ENCODE measurements around the gene IRX4.

The IRX4 gene

DNA sequence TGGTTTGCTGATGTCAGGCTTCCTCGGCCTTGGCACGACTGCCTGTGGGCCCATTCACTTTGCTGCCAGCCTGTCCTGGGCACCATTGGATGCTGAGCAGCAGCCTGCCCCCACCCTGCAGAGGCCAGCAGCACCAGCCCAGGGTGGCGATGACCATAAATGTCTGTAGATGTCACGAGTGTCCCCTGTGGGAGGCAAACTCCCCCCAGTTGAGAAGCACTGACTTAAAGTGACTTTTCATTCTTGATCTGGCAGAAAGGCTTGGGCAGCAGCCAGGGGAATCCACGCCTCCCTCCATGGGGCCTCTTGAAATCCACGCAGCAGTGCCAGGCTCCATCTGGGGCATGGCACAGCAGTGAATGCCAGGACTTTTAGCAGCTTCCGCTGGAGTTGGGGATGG lies 21.8 kb downstream of the IRX4 start:
- H3K27ac ChIP-seq (ENCODE audit: low read depth in 2 of 2, low read length in 2 of 2) = no peak overlapping the region
- no peaks in the 10 kb centered on the region for H3K36me3 ChIP-seq (ENCODE audit: control insufficient read depth in 2 of 2, insufficient read depth in 2 of 2, low read length in 2 of 2)
- no peak overlapping the region for H3K4me3 ChIP-seq (ENCODE audit: low read length in 2 of 2)
- H3K4me1 ChIP-seq (ENCODE audit: control insufficient read depth in 2 of 2, insufficient read depth in 2 of 2, low read length in 2 of 2) = peaks cover 0 to 3% of the 10 kb centered on the region in 2 donors
- no peaks in the 10 kb centered on the region for H3K9me3 ChIP-seq (ENCODE audit: control insufficient read depth in 2 of 2, low read length in 2 of 2)
- H3K27me3 ChIP-seq (ENCODE audit: control insufficient read depth in 2 of 2, insufficient read depth in 2 of 2, low read length in 2 of 2) = peaks cover 0 to 9% of the 10 kb centered on the region in 2 donors
- no peak overlapping the region for H3K9ac ChIP-seq (ENCODE audit: low read depth in 1 of 2, low read length in 2 of 2)

GRCh38 chr5:1860021-1860610 lies 22.6 kb downstream of the IRX4 start:
- Histone ChIP-seq H3K27me3 (ENCODE audit: control insufficient read depth in 2 of 2, insufficient read depth in 2 of 2, low read length in 2 of 2) (peaks cover 0 to 9% of the 10 kb centered on the region in 2 donors), H3K36me3 (ENCODE audit: control insufficient read depth in 2 of 2, insufficient read depth in 2 of 2, low read length in 2 of 2) (no peaks in the 10 kb centered on the region), H3K4me1 (ENCODE audit: control insufficient read depth in 2 of 2, insufficient read depth in 2 of 2, low read length in 2 of 2) (peaks cover 0 to 3% of the 10 kb centered on the region in 2 donors), H3K9me3 (ENCODE audit: control insufficient read depth in 2 of 2, low read length in 2 of 2) (no peaks in the 10 kb centered on the region), H3K4me3 (ENCODE audit: low read length in 2 of 2) (no peak overlapping the region), H3K9ac (ENCODE audit: low read depth in 1 of 2, low read length in 2 of 2) (no peak overlapping the region), H3K27ac (ENCODE audit: low read depth in 2 of 2, low read length in 2 of 2) (no peak overlapping the region)

DNA sequence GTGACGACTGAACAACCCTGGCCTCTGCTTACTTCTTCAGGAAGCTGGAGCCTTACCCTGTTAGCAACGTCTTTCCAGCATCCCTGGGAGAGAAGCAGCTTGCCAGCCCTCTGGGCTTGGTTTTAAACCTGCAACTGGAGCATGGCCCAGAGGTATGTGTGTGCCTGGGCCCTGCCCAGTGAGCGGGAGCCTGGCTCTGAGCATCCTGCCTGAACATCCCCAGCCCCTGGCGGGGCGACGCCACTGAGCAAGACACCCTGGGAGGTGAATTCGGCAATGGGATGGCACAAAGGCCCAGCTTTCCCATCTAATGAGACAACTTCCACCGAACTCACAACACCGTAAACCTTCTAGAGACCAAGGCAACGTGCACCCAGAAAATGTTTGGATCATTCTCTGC lies 23.6 kb downstream of the IRX4 start:
- Histone ChIP-seq H3K4me3 (ENCODE audit: low read length in 2 of 2) (no peak overlapping the region), H3K9me3 (ENCODE audit: control insufficient read depth in 2 of 2, low read length in 2 of 2) (no peaks in the 10 kb centered on the region), H3K27ac (ENCODE audit: low read depth in 2 of 2, low read length in 2 of 2) (no peak overlapping the region), H3K9ac (ENCODE audit: low read depth in 1 of 2, low read length in 2 of 2) (no peak overlapping the region), H3K4me1 (ENCODE audit: control insufficient read depth in 2 of 2, insufficient read depth in 2 of 2, low read length in 2 of 2) (no peaks in the 10 kb centered on the region), H3K36me3 (ENCODE audit: control insufficient read depth in 2 of 2, insufficient read depth in 2 of 2, low read length in 2 of 2) (no peaks in the 10 kb centered on the region), H3K27me3 (ENCODE audit: control insufficient read depth in 2 of 2, insufficient read depth in 2 of 2, low read length in 2 of 2) (peaks cover 0 to 4% of the 10 kb centered on the region in 2 donors)

- H3K27ac ChIP-seq (ENCODE audit: low read depth in 2 of 2, low read length in 2 of 2) = no peak overlapping the region
- H3K27me3 ChIP-seq (ENCODE audit: control insufficient read depth in 2 of 2, insufficient read depth in 2 of 2, low read length in 2 of 2) = peaks cover 5 to 6% of the 10 kb centered on the region in 2 donors
- no peak overlapping the region for H3K9ac ChIP-seq (ENCODE audit: low read depth in 1 of 2, low read length in 2 of 2)
These were observed 24.3 kb downstream of the IRX4 start for GRCh38 chr5:1858436-1858835.

GRCh38 chr5:1857256-1857600 lies 25.5 kb downstream of the IRX4 start:
- Histone ChIP-seq H3K27me3 (ENCODE audit: control insufficient read depth in 2 of 2, insufficient read depth in 2 of 2, low read length in 2 of 2) (peaks cover 5% of the 10 kb centered on the region in 2 donors), H3K27ac (ENCODE audit: low read depth in 2 of 2, low read length in 2 of 2) (no peak overlapping the region), H3K9ac (ENCODE audit: low read depth in 1 of 2, low read length in 2 of 2) (no peak overlapping the region), H3K4me1 (ENCODE audit: control insufficient read depth in 2 of 2, insufficient read depth in 2 of 2, low read length in 2 of 2) (no peaks in the 10 kb centered on the region), H3K4me3 (ENCODE audit: low read length in 2 of 2) (no peak overlapping the region), H3K9me3 (ENCODE audit: control insufficient read depth in 2 of 2, low read length in 2 of 2) (no peaks in the 10 kb centered on the region), H3K36me3 (ENCODE audit: control insufficient read depth in 2 of 2, insufficient read depth in 2 of 2, low read length in 2 of 2) (no peaks in the 10 kb centered on the region)

More at GRCh38 chr5:1858436-1858835, 24.3 kb downstream of the IRX4 start:
- Histone ChIP-seq H3K36me3 (ENCODE audit: control insufficient read depth in 2 of 2, insufficient read depth in 2 of 2, low read length in 2 of 2) (no peaks in the 10 kb centered on the region), H3K4me3 (ENCODE audit: low read length in 2 of 2) (no peak overlapping the region), H3K4me1 (ENCODE audit: control insufficient read depth in 2 of 2, insufficient read depth in 2 of 2, low read length in 2 of 2) (no peaks in the 10 kb centered on the region), H3K9me3 (ENCODE audit: control insufficient read depth in 2 of 2, low read length in 2 of 2) (no peaks in the 10 kb centered on the region)

DNA sequence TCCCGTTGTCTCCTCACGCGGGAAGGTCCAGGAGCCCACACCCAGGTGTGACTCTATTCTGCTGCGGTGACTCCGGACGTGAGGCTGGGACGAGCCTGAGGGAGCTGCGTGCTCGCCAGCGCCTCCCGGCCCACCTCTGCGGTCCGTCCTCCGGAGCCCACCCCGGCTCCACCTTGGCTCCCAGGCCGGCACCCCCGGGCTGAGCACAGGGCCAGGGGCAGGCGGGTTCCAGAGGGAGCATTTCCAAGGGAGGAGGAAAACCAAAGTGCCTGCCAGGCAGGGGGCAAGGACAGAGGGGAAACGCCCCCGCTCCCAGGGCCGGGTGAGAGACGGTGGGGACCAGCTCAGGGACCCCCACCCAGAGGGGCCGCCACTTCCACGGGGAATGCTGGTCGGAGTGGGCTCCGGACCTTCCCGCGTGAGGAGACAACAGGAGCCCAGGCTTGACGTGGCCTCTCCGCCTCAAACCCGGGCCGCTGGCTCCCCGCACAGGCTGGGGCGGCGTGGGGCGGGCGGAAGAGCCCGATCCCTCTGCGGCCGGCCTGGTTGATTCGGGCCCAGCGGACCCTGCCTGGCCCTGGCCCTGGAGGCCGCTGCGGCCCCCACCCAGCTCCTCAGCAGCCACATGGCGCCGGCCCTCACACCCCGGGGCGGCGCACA lies 26.0 kb downstream of the IRX4 start:
- Histone ChIP-seq H3K4me1 (ENCODE audit: control insufficient read depth in 2 of 2, insufficient read depth in 2 of 2, low read length in 2 of 2) (no peaks in the 10 kb centered on the region), H3K27me3 (ENCODE audit: control insufficient read depth in 2 of 2, insufficient read depth in 2 of 2, low read length in 2 of 2) (peaks cover 4 to 5% of the 10 kb centered on the region in 2 donors), H3K27ac (ENCODE audit: low read depth in 2 of 2, low read length in 2 of 2) (no peak overlapping the region), H3K9ac (ENCODE audit: low read depth in 1 of 2, low read length in 2 of 2) (no peak overlapping the region), H3K9me3 (ENCODE audit: control insufficient read depth in 2 of 2, low read length in 2 of 2) (no peaks in the 10 kb centered on the region), H3K4me3 (ENCODE audit: low read length in 2 of 2) (no peak overlapping the region), H3K36me3 (ENCODE audit: control insufficient read depth in 2 of 2, insufficient read depth in 2 of 2, low read length in 2 of 2) (no peaks in the 10 kb centered on the region)

DNA sequence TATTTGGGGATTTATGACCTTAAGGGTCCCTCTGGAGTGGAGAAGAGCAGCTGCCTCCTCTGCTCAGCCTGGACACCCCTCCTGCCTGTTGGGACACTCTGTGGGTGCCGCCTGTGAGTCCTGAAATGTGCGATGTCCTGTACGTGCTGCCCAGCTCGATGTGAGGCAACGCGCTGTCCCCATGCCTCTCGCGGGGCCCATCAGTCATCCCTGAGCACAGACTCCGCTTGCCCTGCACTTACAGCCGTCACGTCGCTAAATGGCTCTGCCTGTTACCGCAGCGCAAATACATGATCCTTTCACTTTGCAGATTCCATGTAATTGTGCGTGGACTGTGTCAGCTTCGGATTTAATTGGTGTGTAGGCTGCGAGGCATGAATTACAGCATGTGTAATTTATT lies 27.1 kb downstream of the IRX4 start:
- Histone ChIP-seq H3K9me3 (ENCODE audit: control insufficient read depth in 2 of 2, low read length in 2 of 2) (no peaks in the 10 kb centered on the region), H3K27ac (ENCODE audit: low read depth in 2 of 2, low read length in 2 of 2) (no peak overlapping the region), H3K27me3 (ENCODE audit: control insufficient read depth in 2 of 2, insufficient read depth in 2 of 2, low read length in 2 of 2) (peaks cover 7 to 10% of the 10 kb centered on the region in 2 donors), H3K9ac (ENCODE audit: low read depth in 1 of 2, low read length in 2 of 2) (no peak overlapping the region), H3K4me1 (ENCODE audit: control insufficient read depth in 2 of 2, insufficient read depth in 2 of 2, low read length in 2 of 2) (no peaks in the 10 kb centered on the region), H3K4me3 (ENCODE audit: low read length in 2 of 2) (no peak overlapping the region), H3K36me3 (ENCODE audit: control insufficient read depth in 2 of 2, insufficient read depth in 2 of 2, low read length in 2 of 2) (no peaks in the 10 kb centered on the region)

- H3K4me3 ChIP-seq (ENCODE audit: low read length in 2 of 2) = no peak overlapping the region
- no peak overlapping the region for H3K9ac ChIP-seq (ENCODE audit: low read depth in 1 of 2, low read length in 2 of 2)
- peaks cover 9 to 15% of the 10 kb centered on the region in 2 donors for H3K27me3 ChIP-seq (ENCODE audit: control insufficient read depth in 2 of 2, insufficient read depth in 2 of 2, low read length in 2 of 2)
- H3K9me3 ChIP-seq (ENCODE audit: control insufficient read depth in 2 of 2, low read length in 2 of 2) = no peaks in the 10 kb centered on the region
- no peaks in the 10 kb centered on the region for H3K36me3 ChIP-seq (ENCODE audit: control insufficient read depth in 2 of 2, insufficient read depth in 2 of 2, low read length in 2 of 2)
- no peaks in the 10 kb centered on the region for H3K4me1 ChIP-seq (ENCODE audit: control insufficient read depth in 2 of 2, insufficient read depth in 2 of 2, low read length in 2 of 2)
- no peak overlapping the region for H3K27ac ChIP-seq (ENCODE audit: low read depth in 2 of 2, low read length in 2 of 2)
These were observed 27.6 kb downstream of the IRX4 start for GRCh38 chr5:1855075-1855474.

DNA sequence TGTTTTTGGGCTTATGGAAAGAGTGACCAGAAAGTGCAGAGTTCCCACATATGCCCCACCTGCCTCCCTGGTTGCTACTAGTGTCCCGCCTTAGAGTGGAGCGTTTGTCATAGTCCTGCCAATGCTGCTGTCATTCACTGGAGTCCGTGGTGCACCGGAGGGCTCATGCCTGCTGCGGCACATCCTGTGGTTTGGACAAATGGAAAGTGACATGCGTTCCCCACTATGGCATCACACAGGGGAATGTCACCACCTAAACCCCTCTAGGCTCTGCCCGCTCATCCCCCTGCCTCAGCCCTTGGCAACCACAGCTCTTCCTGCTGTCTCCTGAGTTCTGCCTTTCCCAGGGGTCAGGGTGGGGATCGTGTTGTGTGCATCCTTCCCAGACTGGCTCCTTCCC lies 29.2 kb downstream of the IRX4 start:
- no peak overlapping the region for H3K9ac ChIP-seq (ENCODE audit: low read depth in 1 of 2, low read length in 2 of 2)
- no peak overlapping the region for H3K4me3 ChIP-seq (ENCODE audit: low read length in 2 of 2)
- peaks cover 14 to 17% of the 10 kb centered on the region in 2 donors for H3K27me3 ChIP-seq (ENCODE audit: control insufficient read depth in 2 of 2, insufficient read depth in 2 of 2, low read length in 2 of 2)
- H3K36me3 ChIP-seq (ENCODE audit: control insufficient read depth in 2 of 2, insufficient read depth in 2 of 2, low read length in 2 of 2) = no peaks in the 10 kb centered on the region
- no peaks in the 10 kb centered on the region for H3K4me1 ChIP-seq (ENCODE audit: control insufficient read depth in 2 of 2, insufficient read depth in 2 of 2, low read length in 2 of 2)
- no peaks in the 10 kb centered on the region for H3K9me3 ChIP-seq (ENCODE audit: control insufficient read depth in 2 of 2, low read length in 2 of 2)
- no peak overlapping the region for H3K27ac ChIP-seq (ENCODE audit: low read depth in 2 of 2, low read length in 2 of 2)

GRCh38 chr5:1852324-1852947 lies 30.3 kb downstream of the IRX4 start:
- Histone ChIP-seq H3K36me3 (ENCODE audit: control insufficient read depth in 2 of 2, insufficient read depth in 2 of 2, low read length in 2 of 2) (no peaks in the 10 kb centered on the region), H3K4me3 (ENCODE audit: low read length in 2 of 2) (no peak overlapping the region), H3K4me1 (ENCODE audit: control insufficient read depth in 2 of 2, insufficient read depth in 2 of 2, low read length in 2 of 2) (no peaks in the 10 kb centered on the region), H3K27me3 (ENCODE audit: control insufficient read depth in 2 of 2, insufficient read depth in 2 of 2, low read length in 2 of 2) (peaks cover 14 to 17% of the 10 kb centered on the region in 2 donors), H3K27ac (ENCODE audit: low read depth in 2 of 2, low read length in 2 of 2) (no peak overlapping the region), H3K9ac (ENCODE audit: low read depth in 1 of 2, low read length in 2 of 2) (no peak overlapping the region), H3K9me3 (ENCODE audit: control insufficient read depth in 2 of 2, low read length in 2 of 2) (no peaks in the 10 kb centered on the region)

Measured in mucosa of rectum (tissue), 2 donors.